ENCODE measurements around the gene NUBPL. TPM values are rescaled to one million over a fixed set of nuclear protein-coding genes. Genes with fewer than 3 reads are reported as not detected.

The NUBPL gene, protein sequence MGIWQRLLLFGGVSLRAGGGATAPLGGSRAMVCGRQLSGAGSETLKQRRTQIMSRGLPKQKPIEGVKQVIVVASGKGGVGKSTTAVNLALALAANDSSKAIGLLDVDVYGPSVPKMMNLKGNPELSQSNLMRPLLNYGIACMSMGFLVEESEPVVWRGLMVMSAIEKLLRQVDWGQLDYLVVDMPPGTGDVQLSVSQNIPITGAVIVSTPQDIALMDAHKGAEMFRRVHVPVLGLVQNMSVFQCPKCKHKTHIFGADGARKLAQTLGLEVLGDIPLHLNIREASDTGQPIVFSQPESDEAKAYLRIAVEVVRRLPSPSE
- 9.8 and 9.9 TPM in 2 replicates for total RNA-seq

- Histone ChIP-seq H3K36me3 (ENCODE audit: control insufficient read depth, insufficient read depth, low read length) (no peaks in the 10 kb centered on the region), H3K27me3 (ENCODE audit: control insufficient read depth, insufficient read depth, low read length) (no peaks in the 10 kb centered on the region), H3K4me3 (ENCODE audit: low read depth, low read length) (peak within 1 kb of the TSS; percentile 83)
- peak; percentile 74 for DNase-seq (ENCODE audit: low read depth)
- TF ChIP-seq, protein P1, sequence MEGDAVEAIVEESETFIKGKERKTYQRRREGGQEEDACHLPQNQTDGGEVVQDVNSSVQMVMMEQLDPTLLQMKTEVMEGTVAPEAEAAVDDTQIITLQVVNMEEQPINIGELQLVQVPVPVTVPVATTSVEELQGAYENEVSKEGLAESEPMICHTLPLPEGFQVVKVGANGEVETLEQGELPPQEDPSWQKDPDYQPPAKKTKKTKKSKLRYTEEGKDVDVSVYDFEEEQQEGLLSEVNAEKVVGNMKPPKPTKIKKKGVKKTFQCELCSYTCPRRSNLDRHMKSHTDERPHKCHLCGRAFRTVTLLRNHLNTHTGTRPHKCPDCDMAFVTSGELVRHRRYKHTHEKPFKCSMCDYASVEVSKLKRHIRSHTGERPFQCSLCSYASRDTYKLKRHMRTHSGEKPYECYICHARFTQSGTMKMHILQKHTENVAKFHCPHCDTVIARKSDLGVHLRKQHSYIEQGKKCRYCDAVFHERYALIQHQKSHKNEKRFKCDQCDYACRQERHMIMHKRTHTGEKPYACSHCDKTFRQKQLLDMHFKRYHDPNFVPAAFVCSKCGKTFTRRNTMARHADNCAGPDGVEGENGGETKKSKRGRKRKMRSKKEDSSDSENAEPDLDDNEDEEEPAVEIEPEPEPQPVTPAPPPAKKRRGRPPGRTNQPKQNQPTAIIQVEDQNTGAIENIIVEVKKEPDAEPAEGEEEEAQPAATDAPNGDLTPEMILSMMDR (IDR thresholded peaks at IDR 0.05; ENCODE audit: insufficient read depth, low read length, poor library complexity, severe bottlenecking): no peak
Observed at GRCh38 chr14:31561155-31561846, at the start of gene NUBPL. TSS of gene NUBPL (plus strand) at chr14:31561404. CDS start at chr14:31561440, 36 bp downstream.

GRCh38 chr14:31527087-31527486 lies 34.1 kb upstream of the NUBPL start:
- no peak for DNase-seq (ENCODE audit: low read depth)
- Histone ChIP-seq H3K36me3 (ENCODE audit: control insufficient read depth, insufficient read depth, low read length) (no peaks in the 10 kb centered on the region), H3K4me3 (ENCODE audit: low read depth, low read length) (no peak overlapping the region), H3K27me3 (ENCODE audit: control insufficient read depth, insufficient read depth, low read length) (no peaks in the 10 kb centered on the region)
- TF ChIP-seq, protein P1 (IDR thresholded peaks at IDR 0.05; ENCODE audit: insufficient read depth, low read length, poor library complexity, severe bottlenecking): no peak

DNA sequence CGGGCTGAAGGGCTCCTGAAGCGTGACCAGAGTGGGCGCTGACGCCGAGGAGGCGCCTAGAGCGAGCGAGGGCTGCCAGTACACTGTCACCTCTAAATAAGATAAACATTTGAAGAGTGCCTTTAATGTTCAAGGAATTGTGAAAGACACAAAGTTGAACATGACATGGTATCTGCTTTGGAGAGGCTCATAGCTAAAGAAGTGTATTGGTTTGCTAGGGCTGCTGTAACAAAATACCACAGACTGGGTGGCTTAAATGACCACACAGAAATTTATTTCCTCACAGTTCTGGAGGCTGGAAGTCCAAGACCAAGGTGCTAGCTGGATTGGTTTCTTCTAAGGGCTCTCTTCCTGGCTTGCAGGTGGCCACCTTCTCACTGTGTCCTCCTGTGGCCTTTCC lies 33.7 kb upstream of the NUBPL start:
- Histone ChIP-seq H3K27me3 (ENCODE audit: control insufficient read depth, insufficient read depth, low read length) (no peaks in the 10 kb centered on the region), H3K4me3 (ENCODE audit: low read depth, low read length) (no peak overlapping the region), H3K36me3 (ENCODE audit: control insufficient read depth, insufficient read depth, low read length) (no peaks in the 10 kb centered on the region)
- DNase-seq (ENCODE audit: low read depth): no peak
- TF ChIP-seq, protein P1 (IDR thresholded peaks at IDR 0.05; ENCODE audit: insufficient read depth, low read length, poor library complexity, severe bottlenecking): no peak

DNA sequence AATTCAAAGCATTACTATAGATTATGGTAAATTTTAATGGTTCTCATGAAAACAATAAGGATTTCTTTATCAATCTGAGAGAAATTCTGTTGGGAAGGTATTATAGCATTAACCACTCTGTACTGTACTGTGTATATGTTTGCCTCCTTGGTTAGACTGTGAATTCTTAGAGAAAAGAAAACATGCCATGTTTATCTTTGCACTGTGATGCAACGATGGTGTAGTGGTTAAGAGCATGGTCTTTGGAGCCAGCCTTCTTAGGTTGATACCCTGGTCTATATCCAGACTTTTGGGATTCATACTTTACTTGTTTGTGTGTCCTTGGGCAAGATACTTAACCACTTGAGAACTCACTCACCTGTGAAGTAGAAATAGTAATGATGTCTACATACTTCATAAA lies 32.2 kb upstream of the NUBPL start:
- DNase-seq (ENCODE audit: low read depth): no peak
- Histone ChIP-seq H3K4me3 (ENCODE audit: low read depth, low read length) (no peak overlapping the region), H3K36me3 (ENCODE audit: control insufficient read depth, insufficient read depth, low read length) (no peaks in the 10 kb centered on the region), H3K27me3 (ENCODE audit: control insufficient read depth, insufficient read depth, low read length) (no peaks in the 10 kb centered on the region)
- TF ChIP-seq, protein P1 (IDR thresholded peaks at IDR 0.05; ENCODE audit: insufficient read depth, low read length, poor library complexity, severe bottlenecking): no peak

- no peaks in the 10 kb centered on the region for H3K27me3 ChIP-seq (ENCODE audit: control insufficient read depth, insufficient read depth, low read length)
- TF ChIP-seq, protein P1 (IDR thresholded peaks at IDR 0.05; ENCODE audit: insufficient read depth, low read length, poor library complexity, severe bottlenecking): no peak
- H3K4me3 ChIP-seq (ENCODE audit: low read depth, low read length): no peak overlapping the region
- DNase-seq (ENCODE audit: low read depth): no peak
- no peaks in the 10 kb centered on the region for H3K36me3 ChIP-seq (ENCODE audit: control insufficient read depth, insufficient read depth, low read length)
Observed at GRCh38 chr14:31530136-31530535, 31.1 kb upstream of the NUBPL start.

All from kidney epithelial cell (primary cell).